ENCODE data around the gene KCNMA1. TPM values are rescaled to one million over a fixed set of nuclear protein-coding genes. Genes with fewer than 3 reads are reported as not detected.

KCNMA1 gene
- total RNA-seq, 1 donor from 2014 or later, result 2.2 TPM

- ATAC-seq, result no peak
- intact Hi-C loops (cut with DNase I), result no loop called here
Measured at GRCh38 chr10:76858721-76859120, 778.9 kb downstream of the KCNMA1 start.

GRCh38 chr10:76840802-76841201 is 796.8 kb downstream of the KCNMA1 start:
- intact Hi-C loops (cut with DNase I), result no loop called here
- DNase-seq (ENCODE audit: missing footprints), result no peak
- no peak for ATAC-seq

More at GRCh38 chr10:76858721-76859120, 778.9 kb downstream of the KCNMA1 start:
- no peak for DNase-seq (ENCODE audit: missing footprints)

GRCh38 chr10:76839276-76839675 is 798.3 kb downstream of the KCNMA1 start:
- intact Hi-C loops (cut with DNase I), result no loop called here
- no peak for ATAC-seq
- no peak for DNase-seq (ENCODE audit: missing footprints)

GRCh38 chr10:76830218-76830617 is 807.4 kb downstream of the KCNMA1 start:
- intact Hi-C loops (cut with DNase I), result no loop called here
- no peak for DNase-seq (ENCODE audit: missing footprints)
- no peak for ATAC-seq

GRCh38 chr10:76829724-76830123 is 807.9 kb downstream of the KCNMA1 start:
- no peak for ATAC-seq

More at GRCh38 chr10:76829724-76830123, 807.9 kb downstream of the KCNMA1 start:
- intact Hi-C loops (cut with DNase I), result no loop called here
- no peak for DNase-seq (ENCODE audit: missing footprints)

All from Right ventricle myocardium inferior (tissue), 1 donor.